HepG2 (cell line): ENCODE measurements around the gene CDK8. TPM values are rescaled to one million over a fixed set of nuclear protein-coding genes. Genes with fewer than 3 reads are reported as not detected.

ENCODE experiments used
- ATAC-seq: fragments of 200-7000 bp; cut with Tn5 transposase; 3 replicates; pipeline ENCODE4 v1.9.1; 2020; ENCODE audit warnings: mild to moderate bottlenecking, moderate library complexity
- BruUV-seq: library from RNA; stranded (reverse); fragments of 400-500 nt; replicated peaks from 2 replicates; lab custom pipeline; 2021; lab: Mats Ljungman, UMichigan
- CTCF ChIA-PET: fragments of 300-600 bp; formaldehyde crosslinking; extraction: SDS; loops from one replicate; lab custom pipeline; 2021; ENCODE audit warnings: low total read pairs, inconsistent platforms, low intra/inter-chr PET ratio; lab: Yijun Ruan, JAX
- POLR2A ChIA-PET: fragments of 350-600 bp; sonication (Branson Sonifier 250); formaldehyde crosslinking; loops from one replicate; lab custom pipeline; 2020; ENCODE audit warnings: antibody characterized with exemption, inconsistent platforms; lab: Yijun Ruan, JAX
- DNase-seq: peaks from one replicate; pipeline ENCODE4 v3.0.0-alpha.2; 2015; ENCODE audit warnings: low spot score
- FAIRE-seq: peaks from 3 replicates; lab custom pipeline; 2011; peaks lifted over from hg19 to GRCh38; lab: Jason Lieb, UNC
- H2AFZ ChIP-seq: one replicate; pipeline ENCODE4 v1.6.1; 2011; ENCODE audit warnings: low read length, inconsistent platforms
- H3K27ac ChIP-seq: fragments of 300-600 bp; 3 replicates; pipeline ENCODE4 v1.8.0; 2011; ENCODE audit warnings: mixed run types, mild to moderate bottlenecking, mixed read lengths, low read length, inconsistent platforms; ENCODE audit not compliant: insufficient read depth; ENCODE audit errors: extremely low read length
- H3K27me3 ChIP-seq, 2 experiments: fragments of 200-600 bp in 1 of 2; 2 replicates in 1 of 2; 3 replicates in 1 of 2; pipeline versions ENCODE4 v1.6.0 to v1.8.0; 2011; ENCODE audit warnings: low read length in 2 of 2, mild to moderate bottlenecking in 2 of 2, moderate library complexity in 2 of 2, inconsistent platforms in 1 of 2; ENCODE audit not compliant: insufficient read depth in 2 of 2, control insufficient read depth in 1 of 2
- H3K36me3 ChIP-seq, 2 experiments: fragments of 200-600 bp in 1 of 2; replicated peaks in 1 of 2; 2 replicates in 1 of 2; 3 replicates in 1 of 2; pipeline versions ENCODE4 v1.5.1 to v1.8.0; 2011; ENCODE audit warnings: low read length in 2 of 2, inconsistent platforms in 1 of 2; ENCODE audit not compliant: insufficient read depth in 2 of 2, control insufficient read depth in 1 of 2
- H3K4me1 ChIP-seq: 2 replicates; pipeline ENCODE4 v1.5.1; 2012; ENCODE audit warnings: low read length, inconsistent platforms; ENCODE audit not compliant: insufficient read depth
- H3K4me2 ChIP-seq: 2 replicates; pipeline ENCODE4 v1.6.0; 2011; ENCODE audit warnings: low read depth, low read length, inconsistent platforms
- H3K4me3 ChIP-seq, 3 experiments: fragments of 200-600 bp in 1 of 3; sonication (generic), shearing (Covaris generic) in 1 of 3; replicated peaks in 1 of 3; 2 replicates each; pipeline ENCODE4 v1.5.1; 2011 to 2016; ENCODE audit warnings: low read length in 3 of 3, inconsistent platforms in 2 of 3, low read depth in 2 of 3, mild to moderate bottlenecking in 2 of 3, control low read depth in 1 of 3, mixed read lengths in 1 of 3; ENCODE audit not compliant: insufficient read depth in 1 of 3
- H3K79me2 ChIP-seq: one replicate; pipeline ENCODE4 v1.6.1; 2011; ENCODE audit warnings: low read length, inconsistent platforms; ENCODE audit not compliant: insufficient read depth
- H3K9ac ChIP-seq: 2 replicates; pipeline ENCODE4 v1.6.0; 2011; ENCODE audit warnings: mild to moderate bottlenecking, low read depth, low read length, inconsistent platforms; ENCODE audit not compliant: insufficient read depth
- H3K9me3 ChIP-seq: 2 replicates; pipeline ENCODE4 v1.5.1; 2012; ENCODE audit warnings: mild to moderate bottlenecking, low read length
- H4K20me1 ChIP-seq: 2 replicates; pipeline ENCODE4 v1.6.0; 2011; ENCODE audit warnings: inconsistent platforms, mild to moderate bottlenecking, low read length, moderate library complexity; ENCODE audit not compliant: insufficient read depth
- ADNP ChIP-seq: sonication (generic); formaldehyde crosslinking; IDR thresholded peaks from 2 replicates; pipeline ENCODE4 v1.4.0; 2020; ENCODE audit warnings: missing genetic modification reagents
- CBX2 ChIP-seq, 2 experiments: fragments of 200-600 bp in 1 of 2; sonication (generic); formaldehyde crosslinking in 1 of 2; IDR thresholded peaks; 2 replicates each; pipeline versions ENCODE4 v1.7.0 to v1.8.1; 2018 to 2022; ENCODE audit warnings: low read depth in 2 of 2, low read length in 1 of 2, mild to moderate bottlenecking in 1 of 2, missing genetic modification reagents in 1 of 2
- ESRRA ChIP-seq: sonication (generic); formaldehyde crosslinking; IDR thresholded peaks from 2 replicates; pipeline ENCODE4 v1.5.1; 2020; ENCODE audit warnings: mild to moderate bottlenecking, low read depth, missing genetic modification reagents
- FOXM1 ChIP-seq: sonication (generic); formaldehyde crosslinking; IDR thresholded peaks from 2 replicates; pipeline ENCODE4 v1.5.0; 2020; ENCODE audit warnings: missing genetic modification reagents
- HCFC1 ChIP-seq: fragments of 150-350 bp; IDR thresholded peaks from 2 replicates; pipeline ENCODE4 v1.6.1; 2014; ENCODE audit warnings: low read depth, low read length
- NCOA5 ChIP-seq: sonication (generic); formaldehyde crosslinking; IDR thresholded peaks from 2 replicates; pipeline ENCODE4 v1.4.0; 2020; ENCODE audit warnings: missing genetic modification reagents
- NFYB ChIP-seq: sonication (generic); formaldehyde crosslinking; IDR thresholded peaks from 2 replicates; pipeline ENCODE4 v1.4.0; 2020; ENCODE audit warnings: missing genetic modification reagents
- SALL2 ChIP-seq: sonication (generic); formaldehyde crosslinking; IDR thresholded peaks from 2 replicates; pipeline ENCODE4 v1.8.1; 2023; ENCODE audit warnings: mild to moderate bottlenecking, missing genetic modification reagents, inconsistent platforms
- SAP130 ChIP-seq: IDR thresholded peaks from 2 replicates; pipeline ENCODE4 v1.6.1; 2016; ENCODE audit warnings: low read depth
- SP5 ChIP-seq: IDR thresholded peaks from 2 replicates; pipeline ENCODE4 v1.6.1; 2016; ENCODE audit warnings: low read depth, borderline replicate concordance
- TAF1 ChIP-seq: sonication (generic); formaldehyde crosslinking; IDR thresholded peaks from 2 replicates; pipeline ENCODE4 v1.4.0; 2020; ENCODE audit warnings: missing genetic modification reagents
- TSC22D2 ChIP-seq: sonication (generic); formaldehyde crosslinking; IDR thresholded peaks from 2 replicates; pipeline ENCODE4 v1.5.1; 2020; ENCODE audit warnings: missing genetic modification reagents, mild to moderate bottlenecking, borderline replicate concordance
- ZBTB21 ChIP-seq: sonication (generic); formaldehyde crosslinking; IDR thresholded peaks from 2 replicates; pipeline ENCODE4 v1.4.0; 2020; ENCODE audit warnings: missing genetic modification reagents
- ZNF101 ChIP-seq: sonication (generic); formaldehyde crosslinking; IDR thresholded peaks from 2 replicates; pipeline ENCODE4 v1.4.0; 2020; ENCODE audit warnings: mild to moderate bottlenecking, low read depth, missing genetic modification reagents, borderline replicate concordance
- ZSCAN12 ChIP-seq: sonication (generic); formaldehyde crosslinking; IDR thresholded peaks from 2 replicates; pipeline ENCODE4 v1.9.0; 2021; ENCODE audit warnings: mild to moderate bottlenecking, missing genetic modification reagents
- WGBS: methylation state at CpG from one replicate; pipeline ENCODE4 v1.1.6; 2017; ENCODE audit warnings: low lambda C conversion rate; 5-methylcytosine and 5-hydroxymethylcytosine counted together
- in situ Hi-C: cut with HindIII; loops from 2 replicates; pipeline ENCODE4 v1.10.0; 2017; ENCODE audit warnings: low pct_unique_long_range_greater_than_20kb; ENCODE audit not compliant: extremely low pct_ligation_motif_present
- intact Hi-C: fragments of 100-400 bp; cut with micrococcal nuclease; formaldehyde crosslinking; loops from one replicate; pipeline ENCODE4 v1.10.0; 2022; ENCODE audit not compliant: unreplicated experiment
- polyA plus RNA-seq, 8 experiments: library from polyadenylated mRNA; depleted of rRNA in 3 of 8; stranded (reverse) in 7 of 8; unstranded in 1 of 8; fragments of >200 nt; fragmentation: Illumina TruSeq in 4 of 8; extraction: Trizol in 4 of 8; gene quantifications; 2 replicates each; pipeline versions ENCODE4 v1.2.1 to v1.2.3, GENCODE V29; 2011 to 2016; ENCODE audit warnings: low read depth in 4 of 8, missing spikeins in 1 of 8, mixed read lengths in 1 of 8; ENCODE audit not compliant: insufficient read depth in 1 of 8
- total RNA-seq, 5 experiments: library from RNA; depleted of rRNA; stranded (reverse); fragments of >200 nt; fragmentation: Illumina TruSeq; extraction: Trizol; gene quantifications; 2 replicates each; pipeline ENCODE4 v1.2.3, GENCODE V29; 2016; ENCODE audit warnings: low read depth in 1 of 5
- TF ChIP-seq, protein P1 (sequence below): IDR thresholded peaks from 2 replicates; pipeline ENCODE4 v1.6.1; 2016; ENCODE audit warnings: missing genetic modification reagents, missing compliant biosample characterization
- TF ChIP-seq, protein P2 (sequence below): fragments of 450-650 bp; IDR thresholded peaks from 2 replicates; pipeline ENCODE4 v1.6.1; 2017
- TF ChIP-seq, protein P3 (sequence below), 2 experiments: IDR thresholded peaks; 2 replicates each; pipeline ENCODE4 v1.6.1; 2011 to 2012; ENCODE audit warnings: low read length in 2 of 2, borderline replicate concordance in 1 of 2, low read depth in 1 of 2, mild to moderate bottlenecking in 1 of 2, moderate library complexity in 1 of 2

Gene CDK8
- total and polyA plus RNA-seq, 2 of the 13 experiments (the other 11 are each of a cell fraction or from before 2014, with no cell fraction given) = 15.8 to 16.4 TPM

DNA sequence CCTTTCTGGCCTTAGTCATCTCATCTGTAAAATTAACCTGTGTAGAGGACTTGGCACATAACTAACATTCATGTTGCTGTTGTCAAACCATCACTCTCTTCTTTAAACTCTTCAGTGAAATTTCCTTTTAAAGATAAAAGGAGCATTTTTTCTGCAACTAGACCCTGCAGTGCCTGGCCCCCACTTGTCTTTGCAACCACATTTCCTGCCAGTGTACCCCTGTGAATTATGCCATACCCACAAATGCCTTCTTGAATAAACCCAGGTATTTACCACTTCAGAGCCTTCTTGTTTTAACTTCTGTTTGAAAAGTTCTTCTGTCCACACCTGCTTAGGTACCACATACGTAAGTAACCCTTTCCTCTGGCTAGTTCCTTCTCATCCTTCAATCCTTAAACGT lies 118.8 kb downstream of the CDK8 start:
- ChIA-PET CTCF (no interaction called here), POLR2A (no interaction called here)
- no peak for ATAC-seq
- Histone ChIP-seq H3K9me3 (no peaks in the 10 kb centered on the region), H3K4me3 (no peak overlapping the region), H3K79me2 (no peaks in the 10 kb centered on the region), H3K4me1 (no peaks in the 10 kb centered on the region), H3K36me3 (no peaks in the 10 kb centered on the region; a peak in 1 of 5 replicates), H3K27ac (no peak overlapping the region), H3K9ac (no peak overlapping the region), H4K20me1 (no peaks in the 10 kb centered on the region), H2AFZ (no peak overlapping the region), H3K4me2 (no peak overlapping the region), H3K27me3 (no peaks in the 10 kb centered on the region)
- no peak for FAIRE-seq
- in situ Hi-C loops (no loop called here), intact Hi-C loops (loop anchor here (10.0 kb wide), 1 partner anchor 122 kb away; no protein-coding TSS in a partner anchor)
- DNase-seq = no peak
- TF ChIP-seq SP5 (CRISPR knock-in tag) (no peak), FOXM1 (CRISPR knock-in tag) (no peak), ADNP (CRISPR knock-in tag) (no peak), ESRRA (no peak), ZNF101 (CRISPR knock-in tag) (no peak), HCFC1 (no peak), SAP130 (no peak), TAF1 (no peak), TSC22D2 (CRISPR knock-in tag) (no peak), CBX2 (IDR thresholded peaks at IDR 0.05; ENCODE audit: low read depth, low read length) (no peak), CBX2 (CRISPR knock-in tag; IDR thresholded peaks at IDR 0.05; ENCODE audit: low read depth) (no peak), ZSCAN12 (CRISPR knock-in tag) (no peak), NCOA5 (no peak), SALL2 (CRISPR knock-in tag) (no peak), NFYB (CRISPR knock-in tag) (no peak), ZBTB21 (CRISPR knock-in tag) (no peak)
- TF ChIP-seq, protein P1, sequence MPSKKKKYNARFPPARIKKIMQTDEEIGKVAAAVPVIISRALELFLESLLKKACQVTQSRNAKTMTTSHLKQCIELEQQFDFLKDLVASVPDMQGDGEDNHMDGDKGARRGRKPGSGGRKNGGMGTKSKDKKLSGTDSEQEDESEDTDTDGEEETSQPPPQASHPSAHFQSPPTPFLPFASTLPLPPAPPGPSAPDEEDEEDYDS (CRISPR knock-in tag) = no peak
- TF ChIP-seq, protein P2, sequence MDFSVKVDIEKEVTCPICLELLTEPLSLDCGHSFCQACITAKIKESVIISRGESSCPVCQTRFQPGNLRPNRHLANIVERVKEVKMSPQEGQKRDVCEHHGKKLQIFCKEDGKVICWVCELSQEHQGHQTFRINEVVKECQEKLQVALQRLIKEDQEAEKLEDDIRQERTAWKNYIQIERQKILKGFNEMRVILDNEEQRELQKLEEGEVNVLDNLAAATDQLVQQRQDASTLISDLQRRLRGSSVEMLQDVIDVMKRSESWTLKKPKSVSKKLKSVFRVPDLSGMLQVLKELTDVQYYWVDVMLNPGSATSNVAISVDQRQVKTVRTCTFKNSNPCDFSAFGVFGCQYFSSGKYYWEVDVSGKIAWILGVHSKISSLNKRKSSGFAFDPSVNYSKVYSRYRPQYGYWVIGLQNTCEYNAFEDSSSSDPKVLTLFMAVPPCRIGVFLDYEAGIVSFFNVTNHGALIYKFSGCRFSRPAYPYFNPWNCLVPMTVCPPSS = no peak
- TF ChIP-seq, protein P3, sequence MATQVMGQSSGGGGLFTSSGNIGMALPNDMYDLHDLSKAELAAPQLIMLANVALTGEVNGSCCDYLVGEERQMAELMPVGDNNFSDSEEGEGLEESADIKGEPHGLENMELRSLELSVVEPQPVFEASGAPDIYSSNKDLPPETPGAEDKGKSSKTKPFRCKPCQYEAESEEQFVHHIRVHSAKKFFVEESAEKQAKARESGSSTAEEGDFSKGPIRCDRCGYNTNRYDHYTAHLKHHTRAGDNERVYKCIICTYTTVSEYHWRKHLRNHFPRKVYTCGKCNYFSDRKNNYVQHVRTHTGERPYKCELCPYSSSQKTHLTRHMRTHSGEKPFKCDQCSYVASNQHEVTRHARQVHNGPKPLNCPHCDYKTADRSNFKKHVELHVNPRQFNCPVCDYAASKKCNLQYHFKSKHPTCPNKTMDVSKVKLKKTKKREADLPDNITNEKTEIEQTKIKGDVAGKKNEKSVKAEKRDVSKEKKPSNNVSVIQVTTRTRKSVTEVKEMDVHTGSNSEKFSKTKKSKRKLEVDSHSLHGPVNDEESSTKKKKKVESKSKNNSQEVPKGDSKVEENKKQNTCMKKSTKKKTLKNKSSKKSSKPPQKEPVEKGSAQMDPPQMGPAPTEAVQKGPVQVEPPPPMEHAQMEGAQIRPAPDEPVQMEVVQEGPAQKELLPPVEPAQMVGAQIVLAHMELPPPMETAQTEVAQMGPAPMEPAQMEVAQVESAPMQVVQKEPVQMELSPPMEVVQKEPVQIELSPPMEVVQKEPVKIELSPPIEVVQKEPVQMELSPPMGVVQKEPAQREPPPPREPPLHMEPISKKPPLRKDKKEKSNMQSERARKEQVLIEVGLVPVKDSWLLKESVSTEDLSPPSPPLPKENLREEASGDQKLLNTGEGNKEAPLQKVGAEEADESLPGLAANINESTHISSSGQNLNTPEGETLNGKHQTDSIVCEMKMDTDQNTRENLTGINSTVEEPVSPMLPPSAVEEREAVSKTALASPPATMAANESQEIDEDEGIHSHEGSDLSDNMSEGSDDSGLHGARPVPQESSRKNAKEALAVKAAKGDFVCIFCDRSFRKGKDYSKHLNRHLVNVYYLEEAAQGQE (IDR thresholded peaks at IDR 0.05; ENCODE audit: borderline replicate concordance in 1 of 2, low read depth in 1 of 2, low read length in 2 of 2) = no peak
- WGBS = 97% methylated on average over 2 of the region's 2 CpGs
- BruUV-seq = no TSS peak
